ENCODE data around the gene VWA8.
"Not testable (repeated sequence)": the region's sequence is repeated elsewhere in the genome, so short reads cannot be mapped to it uniquely, and the experiment has no call there.

VWA8 gene

DNA sequence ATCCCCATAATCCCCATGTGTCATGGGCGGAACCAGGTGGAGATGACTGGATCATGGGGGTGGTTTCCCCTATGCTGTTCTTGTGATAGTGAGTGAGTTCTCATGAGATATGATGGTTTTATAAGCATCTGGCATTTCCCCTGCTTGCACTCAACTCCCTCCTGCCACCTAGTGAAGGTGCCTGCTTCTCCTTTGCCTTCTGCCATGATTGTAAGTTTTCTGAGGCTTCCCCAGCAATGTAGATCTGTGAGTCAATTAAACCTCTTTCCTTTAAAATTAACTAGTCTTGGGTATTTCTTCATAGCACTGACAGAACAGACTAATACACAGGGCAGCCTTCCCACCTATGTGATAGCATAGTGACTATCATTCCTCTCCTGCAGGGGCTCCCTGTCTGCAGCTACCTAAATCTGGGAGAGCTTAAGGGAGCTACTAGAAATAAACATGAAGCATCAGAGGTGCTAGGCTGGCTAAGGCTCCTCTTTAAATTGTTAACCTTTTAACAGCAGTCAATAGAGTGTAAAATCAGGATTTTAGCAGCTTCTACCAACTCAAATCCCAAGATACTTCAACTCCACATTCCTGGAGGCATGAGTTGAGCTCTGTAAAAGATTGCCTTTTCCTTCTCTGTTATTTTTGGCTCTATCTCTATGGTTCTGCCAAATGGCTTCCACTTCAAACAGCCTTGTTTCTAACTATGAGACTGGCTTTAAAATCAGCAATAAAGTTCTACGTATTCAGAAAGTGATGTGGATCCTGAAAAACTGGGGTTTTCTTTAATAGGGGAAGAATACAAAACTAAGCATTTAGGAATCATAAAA lies 112.3 kb downstream of the VWA8 start:
- no peak for DNase-seq (ENCODE audit: low read depth)

DNA sequence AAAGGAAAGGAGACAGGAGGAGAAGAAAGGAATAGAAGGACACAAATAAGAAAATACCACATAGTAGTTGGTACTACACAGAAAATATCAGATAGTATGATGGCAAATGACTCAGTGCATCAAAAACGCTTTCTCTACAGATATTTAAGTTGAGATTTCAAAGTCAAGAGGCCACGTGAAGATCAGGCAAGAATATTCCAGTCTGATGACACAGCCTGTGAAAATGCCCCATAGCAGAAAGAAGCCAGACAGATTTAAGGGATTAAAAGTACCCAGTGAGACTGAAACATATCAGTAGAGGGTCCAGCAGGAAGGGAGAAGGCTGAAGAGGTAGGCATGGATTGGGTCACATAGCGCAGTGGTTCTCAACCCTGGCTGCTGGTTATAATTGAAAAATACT lies 113.7 kb downstream of the VWA8 start:
- DNase-seq (ENCODE audit: low read depth), result no peak

DNA sequence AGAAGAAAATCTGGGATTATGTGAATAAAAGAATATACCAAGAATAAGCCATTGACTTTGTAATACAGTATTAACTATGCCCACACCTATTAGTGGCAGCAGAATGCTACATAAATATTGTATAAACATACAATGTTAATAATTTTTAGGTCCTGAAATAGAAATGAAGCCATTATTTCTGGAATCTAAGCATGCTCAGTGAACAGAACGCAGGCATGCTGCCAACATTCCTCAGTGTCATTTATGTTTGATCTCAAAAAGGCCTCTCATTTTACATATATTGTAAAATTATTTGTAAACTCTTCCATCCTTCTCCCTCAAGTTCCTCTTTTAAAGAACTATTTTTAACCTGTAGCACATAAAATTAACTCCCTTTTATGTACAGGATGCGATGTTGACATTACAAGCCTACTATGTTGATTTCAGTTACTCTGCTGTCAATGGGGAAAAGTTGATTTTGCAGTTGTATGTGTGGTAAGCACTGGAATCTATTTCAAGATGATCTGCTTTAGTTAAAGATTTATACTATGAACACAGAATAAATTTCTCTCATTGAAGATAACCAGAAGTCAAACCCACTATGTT lies 118.8 kb downstream of the VWA8 start:
- no peak for DNase-seq (ENCODE audit: low read depth)

DNA sequence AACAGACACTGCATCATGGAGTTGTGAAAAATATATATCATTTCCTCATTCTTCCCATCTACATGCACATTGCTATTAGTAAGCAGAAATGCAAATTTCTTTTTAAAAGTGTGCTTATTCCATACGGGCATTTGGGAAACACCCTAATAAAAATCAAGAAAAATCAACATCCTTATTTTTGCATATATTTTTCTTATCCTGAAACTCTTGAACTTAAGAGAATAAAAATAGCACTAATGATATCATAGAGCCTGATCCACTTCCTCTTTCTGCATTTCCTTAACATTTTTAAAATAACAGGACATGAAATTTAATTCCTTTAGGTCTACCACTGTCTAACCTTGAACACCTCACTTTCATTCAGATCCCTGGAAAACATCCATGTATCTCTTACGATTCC lies 123.3 kb downstream of the VWA8 start:
- DNase-seq (ENCODE audit: low read depth), result no peak

DNA sequence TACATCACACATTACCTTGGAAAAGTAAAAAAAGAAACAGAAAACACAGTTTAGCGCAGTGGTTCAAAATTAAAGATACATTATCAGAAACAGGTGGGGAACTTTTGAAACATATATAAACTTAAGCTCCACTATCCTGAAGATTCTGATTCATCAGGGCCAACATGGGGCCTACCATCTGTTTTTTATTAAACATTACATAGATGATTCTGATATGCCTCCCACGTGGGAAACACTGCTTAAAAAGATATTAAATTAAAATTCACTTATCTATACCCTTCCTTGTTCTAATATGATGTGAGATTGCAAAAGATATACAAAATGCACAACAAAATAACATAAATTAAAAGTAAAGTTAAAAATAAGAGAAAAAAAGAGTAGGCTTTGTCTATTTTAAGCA lies 125.0 kb downstream of the VWA8 start:
- peak; percentile 35 for DNase-seq (ENCODE audit: low read depth)

DNA sequence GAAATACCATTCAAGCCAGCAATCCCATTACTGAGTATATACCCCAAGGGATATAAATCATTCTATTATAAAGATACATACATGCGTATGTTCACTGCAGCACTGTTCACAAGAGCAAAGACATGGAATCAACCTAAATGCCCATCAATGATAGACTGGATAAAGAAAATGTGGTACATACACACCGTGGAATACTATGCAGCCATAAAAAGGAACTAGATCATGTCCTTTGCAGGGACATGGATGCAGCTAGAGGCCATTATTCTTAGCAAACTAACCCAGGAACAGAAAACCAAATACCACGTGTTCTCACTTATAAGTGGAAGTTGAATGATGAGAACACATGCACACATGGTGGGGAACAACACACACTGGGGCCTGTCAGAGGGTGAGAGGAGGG lies 126.2 kb downstream of the VWA8 start:
- not testable (repeated sequence) for DNase-seq (ENCODE audit: low read depth)

DNA sequence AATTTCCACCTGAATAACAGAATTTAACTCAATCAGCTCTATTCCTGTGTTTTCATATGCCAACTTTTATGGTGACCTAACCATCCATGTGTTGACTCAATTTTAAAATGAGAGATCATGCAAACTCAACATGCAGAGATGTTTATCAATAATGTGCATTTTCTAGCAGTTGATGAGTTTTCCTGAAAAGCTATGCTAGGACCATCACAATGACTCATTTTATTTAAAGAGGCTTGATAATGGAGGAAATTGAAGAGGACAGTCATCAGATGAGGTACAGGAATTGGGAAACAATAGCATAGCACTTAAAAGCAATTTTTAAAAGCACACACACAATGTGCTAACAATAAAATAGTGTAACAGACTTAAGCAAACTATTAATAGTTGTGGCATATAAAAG lies 127.1 kb downstream of the VWA8 start:
- no peak for DNase-seq (ENCODE audit: low read depth)

DNA sequence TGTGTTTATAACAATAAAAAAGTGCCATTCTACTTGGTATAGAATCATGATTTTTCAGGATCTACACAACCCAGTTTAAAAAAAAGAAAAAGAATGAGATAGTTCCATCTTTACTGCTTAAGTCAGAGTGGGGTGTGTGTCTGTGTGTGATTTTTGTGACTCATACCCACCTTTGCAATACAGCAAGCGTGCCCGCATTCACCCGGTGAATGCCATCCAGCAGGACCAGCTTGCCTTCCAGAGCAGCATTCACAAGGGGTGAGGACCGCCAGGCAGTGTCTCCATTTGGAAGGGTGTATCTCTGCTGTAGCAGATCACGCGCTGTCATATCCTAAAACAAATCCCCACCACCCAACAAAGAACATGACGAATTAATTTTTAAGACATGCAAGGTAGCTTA lies 127.7 kb downstream of the VWA8 start:
- no peak for DNase-seq (ENCODE audit: low read depth)

DNA sequence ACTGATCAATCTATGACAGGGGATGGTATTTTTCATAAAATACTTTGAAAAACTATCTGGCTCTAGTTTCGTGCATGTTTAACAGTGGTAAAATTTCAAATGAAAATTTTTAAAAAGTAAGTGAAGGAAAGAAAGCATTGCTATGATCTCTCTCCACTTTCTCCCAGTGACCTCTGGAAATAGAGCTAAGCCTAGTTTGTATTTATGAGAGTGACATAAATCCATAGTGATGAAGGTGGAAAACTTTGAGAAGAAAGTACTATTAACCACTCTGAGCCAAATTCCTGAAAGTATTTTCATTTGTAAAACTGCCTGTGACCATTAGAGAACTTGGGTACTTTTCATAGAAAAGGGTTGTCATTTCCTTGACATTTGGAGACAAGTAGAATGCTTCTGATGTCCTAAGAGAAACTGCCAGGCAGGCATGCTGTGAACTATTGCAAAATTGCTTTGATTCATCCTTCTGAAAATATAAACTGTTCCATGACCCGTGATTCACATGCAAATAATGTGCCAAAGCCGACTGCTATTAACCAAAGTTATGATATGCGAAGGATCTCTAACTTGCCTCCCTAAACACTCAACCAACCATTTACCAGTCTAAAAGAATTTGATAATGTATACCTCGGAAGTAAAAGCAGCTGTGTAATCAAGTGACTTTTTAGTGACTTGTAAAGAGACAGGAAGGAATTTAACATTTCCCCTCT lies 133.2 kb downstream of the VWA8 start:
- DNase-seq (ENCODE audit: low read depth), result peak; percentile 64

DNA sequence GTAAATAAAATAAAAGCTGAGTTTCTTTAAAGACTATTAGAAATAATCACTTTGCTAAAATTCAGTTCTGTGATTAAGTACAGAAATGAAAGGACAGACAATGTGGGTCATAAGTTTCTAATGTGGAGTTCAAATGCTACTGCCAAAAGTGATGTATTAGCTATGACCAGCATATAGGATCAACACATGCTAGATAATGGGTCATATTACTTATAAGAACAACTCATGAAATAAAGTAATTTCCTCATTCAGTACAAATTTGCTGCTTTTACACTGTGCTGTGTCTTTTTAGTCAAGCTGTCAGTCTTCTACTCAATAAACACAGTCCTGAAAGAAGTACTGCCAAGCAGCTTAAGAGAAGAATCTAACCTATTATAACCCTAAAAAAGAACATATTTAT lies 135.2 kb downstream of the VWA8 start:
- no peak for DNase-seq (ENCODE audit: low read depth)

DNA sequence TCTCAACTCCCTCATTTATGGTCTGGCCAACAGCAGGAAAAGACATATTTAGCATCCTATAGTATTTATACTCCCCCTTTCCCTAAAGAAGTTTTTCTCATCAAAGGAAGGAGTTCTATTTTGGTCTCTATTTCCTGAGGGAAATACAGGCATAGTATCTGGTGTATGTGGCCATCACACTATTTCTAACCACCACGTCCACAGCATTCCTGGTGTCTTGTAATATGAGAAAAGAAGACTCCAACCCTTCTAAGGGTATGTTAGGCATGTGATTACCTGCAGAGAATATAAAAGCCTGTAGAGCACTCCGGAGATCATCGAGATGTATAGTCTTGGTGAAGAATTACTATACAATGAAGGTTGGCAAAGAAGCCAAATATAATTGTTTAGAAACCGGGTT lies 137.4 kb downstream of the VWA8 start:
- DNase-seq (ENCODE audit: low read depth), result no peak

DNA sequence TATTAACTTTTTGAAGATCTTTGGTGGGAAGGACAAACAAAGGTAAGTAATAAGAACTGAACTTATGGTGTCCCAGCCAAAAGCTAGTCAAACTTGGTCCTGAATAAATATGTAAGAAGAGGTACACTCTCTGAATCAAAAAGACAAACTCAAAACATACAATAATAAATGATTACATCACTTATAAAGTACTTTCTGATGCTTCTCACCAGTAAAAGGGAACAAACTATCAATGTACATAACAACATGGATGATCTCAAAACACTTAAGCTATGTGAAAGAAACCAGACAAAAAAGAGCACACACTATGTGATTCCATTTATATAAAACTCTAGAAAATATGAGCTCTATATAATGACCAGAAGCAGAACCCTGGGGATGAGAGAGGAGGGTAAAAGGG lies 138.3 kb downstream of the VWA8 start:
- no peak for DNase-seq (ENCODE audit: low read depth)

DNA sequence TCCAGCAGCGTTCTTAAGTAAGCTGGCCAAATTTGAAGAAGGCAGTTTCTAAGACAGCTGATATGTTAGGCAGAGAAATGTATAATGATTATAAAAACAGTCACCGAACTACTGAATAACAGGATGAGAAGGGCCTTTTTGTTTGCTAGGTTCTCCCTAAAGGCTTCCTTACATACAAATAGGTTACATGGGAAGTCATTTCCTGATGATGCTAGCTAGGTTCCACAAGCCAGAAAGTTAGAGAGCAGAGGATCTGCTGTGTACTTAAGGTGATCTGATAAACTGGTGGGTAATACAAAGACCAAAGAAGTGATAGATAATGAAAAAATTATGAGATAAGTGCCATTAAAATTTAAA lies 139.7 kb downstream of the VWA8 start:
- DNase-seq (ENCODE audit: low read depth), result no peak

DNA sequence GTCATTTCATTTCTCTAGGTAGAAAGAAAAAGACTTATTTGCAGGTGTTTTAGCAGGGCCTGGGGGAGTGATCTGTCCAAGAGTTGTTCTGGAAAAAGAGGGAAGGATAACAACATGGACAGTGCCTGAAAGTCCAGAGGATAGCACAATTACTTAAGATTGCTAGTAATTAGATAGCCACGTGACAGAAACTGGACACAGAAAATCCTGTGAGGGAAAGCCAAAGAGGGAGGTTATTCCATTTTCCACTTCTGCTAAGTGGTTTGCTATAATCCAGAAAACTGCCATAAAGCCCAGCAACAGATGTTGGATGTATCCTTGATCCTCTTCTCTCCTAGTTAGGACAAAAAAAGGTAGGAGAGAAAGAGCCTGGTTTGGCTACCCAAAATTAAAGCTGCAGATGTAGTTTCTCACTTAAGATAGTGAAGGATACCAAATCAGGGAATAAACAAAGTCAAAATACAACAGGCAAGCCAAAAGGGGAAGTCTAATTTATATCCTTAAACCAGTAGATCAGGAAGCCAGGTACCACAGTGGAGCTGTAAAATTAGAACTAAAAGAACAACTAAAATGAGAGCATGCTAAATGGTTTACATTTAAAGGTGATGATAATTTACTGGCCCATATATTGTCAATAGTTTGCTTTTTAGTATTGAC lies 140.2 kb downstream of the VWA8 start:
- DNase-seq (ENCODE audit: low read depth), result no peak

DNA sequence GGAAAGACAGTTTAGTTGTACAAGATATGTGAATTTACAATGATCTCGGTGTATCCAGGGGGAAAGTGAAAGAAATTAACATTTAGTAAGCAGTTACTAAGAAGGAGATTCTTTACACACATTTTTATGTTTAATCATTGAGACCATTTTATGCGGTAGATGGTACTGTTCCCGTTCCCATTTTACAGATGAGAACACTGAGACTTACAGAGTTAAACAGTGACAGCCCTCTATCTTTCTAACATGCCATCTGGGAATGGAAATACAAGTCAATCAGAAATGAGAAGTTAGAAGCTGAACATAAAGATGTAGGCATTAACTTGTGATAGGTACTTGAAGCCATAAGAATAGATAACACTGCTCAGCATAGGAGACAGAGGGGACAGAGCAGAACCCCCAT lies 144.9 kb downstream of the VWA8 start:
- DNase-seq (ENCODE audit: low read depth), result no peak

DNA sequence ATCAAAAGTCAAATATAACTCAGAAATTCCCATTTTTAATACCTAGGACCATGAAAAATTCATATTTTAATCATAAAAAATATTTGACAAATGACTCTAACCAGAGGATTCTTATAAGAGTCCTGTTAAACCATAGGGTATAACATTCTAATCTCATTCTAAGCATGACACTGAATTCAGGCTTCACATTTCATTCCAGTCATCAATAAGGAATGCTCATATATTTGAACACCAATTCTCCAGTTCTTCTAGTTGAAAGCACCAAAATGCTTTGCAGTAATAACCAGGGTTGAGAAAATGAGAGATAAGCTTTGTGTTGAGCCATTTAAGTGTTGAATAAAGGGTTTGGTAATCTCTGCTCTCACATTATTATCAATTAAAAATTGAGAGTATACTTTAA lies 147.5 kb downstream of the VWA8 start:
- DNase-seq (ENCODE audit: low read depth), result no peak

DNA sequence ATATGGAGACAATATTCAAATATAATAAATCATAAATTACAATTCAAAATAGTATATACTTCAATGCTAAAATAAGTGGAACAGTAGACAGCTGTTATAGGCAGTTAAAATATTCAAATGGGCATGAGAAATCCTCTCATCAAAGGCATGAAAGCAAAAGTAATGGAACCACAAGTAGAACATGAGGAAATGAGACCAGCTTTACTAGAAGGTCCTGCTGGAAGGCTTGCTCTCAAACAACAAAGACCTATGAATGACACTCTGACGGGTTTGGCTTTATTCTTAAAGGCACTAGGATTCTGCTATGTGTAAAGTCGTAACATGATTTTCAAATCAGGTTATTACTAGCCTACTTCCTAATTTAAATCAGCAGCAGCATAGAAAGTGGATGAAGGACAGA lies 148.1 kb downstream of the VWA8 start:
- DNase-seq (ENCODE audit: low read depth), result no peak

DNA sequence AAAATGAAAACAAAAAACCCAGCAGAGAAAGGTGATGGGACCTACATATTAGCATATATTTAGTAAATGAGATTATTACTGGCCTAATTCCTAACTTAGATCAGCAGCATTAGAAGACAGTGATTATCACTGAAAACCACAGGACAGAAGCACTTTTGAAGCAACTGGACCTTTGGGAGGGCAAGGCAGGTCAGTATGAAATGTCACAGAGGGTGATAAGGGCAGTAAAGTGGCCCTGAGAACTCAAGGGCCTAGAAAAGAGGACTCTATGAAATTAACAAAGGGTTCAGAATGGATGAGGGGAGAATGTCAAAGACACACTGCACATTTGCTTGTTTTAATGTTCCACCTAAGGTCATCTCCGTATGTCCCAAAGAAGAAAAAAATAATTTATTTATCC lies 148.7 kb downstream of the VWA8 start:
- DNase-seq (ENCODE audit: low read depth), result no peak

DNA sequence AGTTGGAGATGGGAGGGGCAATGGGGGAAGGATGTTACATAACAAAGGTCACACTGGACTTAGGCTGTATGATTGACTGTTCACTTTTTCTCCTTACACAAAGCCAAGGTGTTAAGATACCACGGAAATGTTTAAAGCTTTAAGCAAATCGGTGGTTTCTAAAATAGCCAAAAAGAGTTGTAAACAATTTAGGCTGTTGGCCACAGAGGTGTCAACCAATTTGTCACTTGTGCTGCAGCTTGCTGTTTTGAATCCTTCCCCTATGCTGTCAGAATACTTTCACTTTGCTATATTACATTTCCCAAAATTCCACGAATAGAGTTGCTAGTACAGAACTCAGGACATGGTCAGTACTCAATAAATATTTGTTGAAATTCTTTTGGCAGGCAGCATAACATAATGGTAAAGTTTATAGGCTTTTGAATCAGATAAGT lies 149.3 kb downstream of the VWA8 start:
- DNase-seq (ENCODE audit: low read depth), result no peak

DNA sequence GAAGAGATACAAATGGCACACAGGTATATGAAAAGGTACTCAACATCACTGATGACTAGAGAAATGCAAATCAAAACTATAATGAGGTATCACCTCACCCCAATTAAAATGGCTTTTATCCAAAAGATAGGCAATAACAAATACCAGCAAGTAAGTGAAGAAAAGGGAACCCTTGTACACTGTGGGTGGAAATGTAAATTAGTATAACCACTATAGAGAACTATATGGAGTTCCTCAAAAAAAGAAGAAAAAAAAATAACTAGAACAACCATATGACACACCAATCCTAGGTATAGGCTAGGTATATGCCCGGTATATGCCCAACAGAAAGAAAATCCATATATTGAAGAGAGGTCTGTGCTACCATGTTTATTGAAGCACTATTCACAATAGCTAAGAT lies 150.9 kb downstream of the VWA8 start:
- DNase-seq (ENCODE audit: low read depth), result no peak

DNA sequence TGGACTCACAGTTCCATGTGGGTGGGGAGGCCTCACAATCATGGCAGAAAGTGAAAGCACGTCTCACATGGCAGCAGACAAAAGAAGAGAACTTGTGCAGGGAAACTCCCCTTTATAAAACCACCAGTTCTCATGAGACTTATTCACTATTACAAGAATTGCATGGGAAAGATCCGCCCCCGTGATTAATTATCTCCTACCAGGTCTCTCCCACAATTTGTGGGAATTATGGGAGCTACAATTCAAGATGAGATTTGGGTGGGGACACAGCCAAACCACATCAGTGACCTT lies 157.5 kb downstream of the VWA8 start:
- not testable (repeated sequence) for DNase-seq (ENCODE audit: low read depth)

DNA sequence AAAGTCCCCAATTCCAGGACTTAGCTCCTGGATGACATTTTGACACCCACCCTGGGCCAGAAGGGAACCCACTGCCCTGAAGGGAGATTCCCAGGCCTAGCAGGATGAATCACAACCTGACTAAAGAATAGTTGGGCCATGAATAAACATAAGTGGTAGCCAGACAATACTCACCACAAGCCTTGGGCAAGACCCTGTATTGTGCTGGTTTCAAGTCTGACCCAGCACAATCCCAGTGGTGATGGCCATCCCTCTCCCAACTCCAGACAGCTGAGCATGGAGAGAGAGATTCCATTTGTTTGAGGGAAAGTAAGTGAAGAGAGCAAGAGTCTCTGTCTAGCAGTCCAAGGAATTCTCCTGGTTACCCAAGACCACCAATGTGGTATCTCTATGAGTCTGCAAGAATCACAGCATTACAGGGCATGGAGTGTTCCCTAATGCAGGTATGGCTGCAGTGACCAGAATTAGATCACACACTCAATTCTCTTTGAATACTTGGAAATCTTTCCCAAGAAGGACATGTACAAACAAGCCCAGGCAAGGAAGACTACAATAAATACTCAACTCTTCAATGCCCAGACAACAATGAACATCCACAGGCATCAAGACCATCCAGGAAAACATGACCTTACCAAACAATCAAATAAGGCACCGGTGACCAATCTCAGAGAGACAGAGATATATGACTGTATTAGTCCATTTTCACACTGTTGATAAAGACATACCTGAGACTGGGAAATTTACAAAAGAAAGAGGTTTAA lies 158.0 kb downstream of the VWA8 start:
- no peak for DNase-seq (ENCODE audit: low read depth)
